ENCODE measurements around the gene PRR18.

The PRR18 gene

DNA sequence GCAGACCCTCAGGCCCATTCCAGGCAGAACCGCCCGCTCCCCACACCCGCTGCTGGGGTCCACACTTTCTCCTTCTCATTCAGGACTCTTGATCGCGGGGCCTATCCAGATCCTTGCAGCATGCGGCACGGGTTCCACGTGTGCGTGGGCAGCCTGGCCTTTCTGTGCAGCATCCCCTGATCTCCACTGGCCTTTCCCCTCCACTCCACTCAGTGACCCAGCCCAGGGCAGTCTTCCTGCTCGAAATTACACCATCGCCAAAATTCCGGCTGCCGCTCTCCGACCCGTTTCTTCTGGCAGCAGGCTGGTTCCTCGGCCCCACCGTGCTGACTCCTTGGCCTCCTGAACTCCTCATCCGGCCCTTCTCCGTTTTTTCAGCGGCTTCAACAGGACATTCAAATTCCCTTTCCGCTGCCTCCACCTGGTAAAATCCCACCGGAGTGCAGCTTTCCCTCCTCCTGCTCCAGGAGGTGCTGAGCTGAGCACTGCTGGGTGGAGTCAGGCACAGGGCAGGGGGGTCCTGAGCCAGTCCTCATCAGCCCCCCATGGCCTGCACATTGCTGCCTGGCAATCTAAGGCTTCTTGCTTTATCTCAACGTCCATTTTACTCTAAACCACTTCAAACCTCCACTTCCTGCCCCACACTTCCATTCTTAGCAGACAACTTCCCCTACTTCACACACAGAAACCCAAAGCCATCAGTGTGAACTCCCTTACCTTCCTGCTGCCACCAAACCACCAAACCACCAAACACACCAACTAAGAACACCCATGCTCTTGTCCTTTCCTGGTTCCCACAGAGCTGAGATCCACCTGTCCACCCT, 25.2 kb upstream of the PRR18 start:
- DNase-seq, result no peak

DNA sequence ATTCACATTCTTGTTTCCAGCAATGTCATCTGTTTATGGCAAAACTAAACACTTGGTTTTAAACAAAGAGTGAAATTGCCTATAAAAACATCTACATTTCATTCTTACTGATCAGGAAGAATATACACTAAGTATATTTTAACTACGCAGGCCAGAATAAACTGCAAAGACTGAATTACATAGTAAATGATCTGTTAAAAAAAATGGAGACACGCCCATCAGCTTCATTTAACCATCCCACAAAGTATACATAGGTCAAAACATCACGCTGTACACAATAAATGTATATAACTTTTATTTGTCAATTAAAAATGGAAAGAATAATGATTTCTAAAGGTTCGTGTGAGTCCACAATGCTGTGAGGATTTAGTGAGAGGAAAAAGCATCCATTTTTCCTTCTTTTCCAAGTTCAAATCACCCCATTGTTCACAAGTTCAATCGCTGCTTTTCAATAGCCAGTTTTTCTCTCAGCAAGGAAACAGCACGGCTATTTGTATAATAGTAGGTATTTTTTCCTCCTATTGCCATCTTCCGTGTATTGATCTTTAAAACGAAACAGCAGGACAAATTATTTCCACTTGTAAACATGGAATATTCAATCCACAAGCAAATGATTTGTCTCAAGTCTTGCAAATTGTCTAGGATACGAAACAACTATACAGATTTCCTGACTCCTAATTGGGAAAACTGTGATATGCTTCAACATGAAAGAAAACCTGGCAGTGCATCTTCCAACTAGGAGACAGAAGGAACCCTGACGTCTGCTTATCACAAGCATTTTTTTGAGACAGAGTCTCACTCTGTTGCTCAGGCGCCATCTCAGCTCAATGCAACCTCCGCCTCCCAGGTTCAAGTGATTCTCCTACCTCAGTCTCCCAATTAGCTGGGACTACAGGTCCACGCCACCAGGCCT, 23.6 kb upstream of the PRR18 start:
- no peak for DNase-seq

DNA sequence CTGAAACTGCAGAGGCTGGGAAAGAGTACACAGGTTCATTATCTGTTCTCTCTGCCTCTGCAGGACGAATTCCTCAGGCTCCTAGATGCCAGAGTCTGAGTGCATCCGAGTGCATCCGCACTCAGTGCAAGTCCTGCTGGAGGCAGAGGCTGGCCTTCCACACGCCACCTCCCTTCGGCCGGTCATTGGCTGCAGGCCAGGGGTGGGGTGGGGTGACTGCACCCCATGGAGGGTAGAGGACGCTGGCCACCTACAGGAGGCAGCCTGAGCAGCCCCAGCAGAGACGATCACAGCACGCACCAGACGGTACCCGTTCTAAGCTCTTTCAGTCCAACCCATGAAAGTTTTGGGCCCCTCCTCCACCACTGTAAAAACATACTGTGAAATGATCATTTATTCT, 22.4 kb upstream of the PRR18 start:
- no peak for DNase-seq

DNA sequence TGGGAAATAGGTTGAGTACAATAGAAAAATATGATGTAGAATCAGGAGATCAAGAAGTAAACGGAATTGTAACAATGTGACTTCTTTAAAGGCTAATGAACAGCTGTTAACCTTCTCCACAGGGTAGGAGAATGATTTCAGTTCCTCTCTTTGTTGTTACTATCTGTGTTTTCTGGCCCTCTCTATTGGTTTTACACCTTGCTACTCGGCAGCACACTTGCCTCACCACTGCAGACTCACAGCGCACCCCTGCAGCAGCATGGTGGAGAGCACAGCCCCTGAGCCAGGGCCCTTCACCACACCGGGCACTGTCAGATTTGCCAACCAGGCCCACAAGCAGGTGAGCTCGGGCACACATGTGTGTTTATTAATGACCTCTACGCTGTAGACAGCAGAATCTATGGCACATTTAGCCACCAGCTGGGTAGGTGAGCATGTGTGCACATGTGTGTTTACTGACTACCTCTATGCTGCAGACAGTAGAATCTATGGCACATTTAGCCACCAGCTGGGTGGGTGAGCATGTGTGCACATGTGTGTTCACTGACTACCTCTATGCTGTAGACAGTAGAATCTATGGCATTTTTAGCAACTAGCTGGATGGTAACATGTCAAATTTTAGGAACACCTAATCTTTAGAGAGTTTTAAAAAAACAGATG, 17.3 kb upstream of the PRR18 start:
- DNase-seq, result no peak

DNA sequence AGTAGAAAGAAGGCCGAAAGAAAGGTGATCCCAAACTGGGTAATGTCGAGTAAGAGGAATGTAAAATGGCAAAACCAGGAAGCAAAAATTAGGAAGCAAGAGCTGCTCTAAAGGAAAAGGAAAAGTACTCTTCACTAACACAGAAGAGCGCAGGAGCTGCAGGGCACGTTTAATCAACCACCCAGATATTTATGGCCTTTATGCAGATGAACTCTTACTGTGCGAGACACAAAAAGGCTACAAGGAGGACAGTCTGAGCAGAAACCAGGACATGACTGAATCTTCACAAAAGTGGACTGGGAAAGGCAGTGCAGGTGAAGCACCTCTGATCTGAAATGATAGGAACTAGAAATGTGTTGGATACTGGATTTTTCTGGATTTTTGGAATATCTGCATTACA, 15.2 kb upstream of the PRR18 start:
- no peak for DNase-seq

DNA sequence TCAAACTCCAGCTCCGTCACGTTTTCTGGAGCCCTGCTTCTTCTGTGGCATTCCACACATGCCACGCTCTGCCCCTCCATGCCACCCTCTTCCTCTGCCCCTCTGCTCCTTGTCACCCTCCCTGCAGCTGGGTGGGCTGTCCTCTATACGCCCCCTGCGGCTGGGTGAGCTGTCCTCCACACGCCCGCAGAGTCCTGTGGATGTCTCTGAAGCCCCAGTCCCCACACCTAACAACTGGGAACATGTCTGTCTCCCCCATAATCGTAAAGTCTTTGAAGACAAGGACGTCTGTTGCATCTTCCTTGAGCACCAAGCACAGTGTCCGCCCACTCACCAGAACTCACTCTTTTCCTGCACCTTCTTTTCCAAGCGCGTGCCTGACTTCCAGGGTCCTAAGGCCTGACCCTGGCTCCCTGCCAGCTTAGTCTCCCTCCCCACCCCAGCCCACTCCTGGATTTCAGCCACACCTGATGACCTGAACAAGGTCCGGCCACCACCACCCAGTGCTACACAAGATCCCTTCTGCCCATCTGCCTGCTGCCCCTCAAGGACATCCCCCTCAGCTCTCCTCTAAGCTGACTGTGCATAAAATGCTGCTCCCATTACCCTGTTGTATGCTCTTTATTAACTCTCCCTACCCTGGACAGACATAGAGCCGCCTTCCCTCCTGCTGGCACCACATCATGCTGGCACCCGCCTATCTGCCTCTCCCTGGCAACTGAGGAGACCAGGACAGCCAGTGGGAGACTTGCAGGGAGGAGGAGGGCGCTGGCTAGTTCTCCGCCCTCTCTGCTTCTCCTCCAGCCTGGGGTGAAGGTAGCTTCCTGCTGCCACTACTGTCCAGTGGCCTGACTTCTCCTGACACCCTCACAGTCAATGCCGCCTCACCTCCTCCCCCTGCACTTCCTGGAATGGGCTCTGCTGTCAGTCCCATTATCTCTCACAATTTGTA, 10.7 kb upstream of the PRR18 start:
- DNase-seq, result no peak

DNA sequence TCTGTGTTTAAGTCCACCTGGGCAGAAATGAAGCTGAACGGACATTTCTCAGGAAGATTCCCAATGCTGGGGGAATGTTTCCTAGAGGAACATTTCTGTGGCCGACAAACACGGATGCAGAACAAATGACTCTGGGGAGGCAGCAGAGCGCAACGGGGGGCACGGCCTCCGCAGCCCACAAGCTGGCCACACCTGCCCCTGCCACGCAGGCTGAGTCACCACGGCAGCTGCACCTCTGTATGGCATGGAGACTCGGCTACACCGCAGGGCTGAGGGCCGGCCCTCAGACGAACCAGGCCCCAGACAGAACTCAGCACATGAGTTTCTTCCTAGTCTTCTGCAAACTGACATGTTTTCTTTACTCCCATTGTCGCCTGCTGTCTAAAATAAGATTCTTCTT, 10.0 kb upstream of the PRR18 start:
- no peak for DNase-seq

DNA sequence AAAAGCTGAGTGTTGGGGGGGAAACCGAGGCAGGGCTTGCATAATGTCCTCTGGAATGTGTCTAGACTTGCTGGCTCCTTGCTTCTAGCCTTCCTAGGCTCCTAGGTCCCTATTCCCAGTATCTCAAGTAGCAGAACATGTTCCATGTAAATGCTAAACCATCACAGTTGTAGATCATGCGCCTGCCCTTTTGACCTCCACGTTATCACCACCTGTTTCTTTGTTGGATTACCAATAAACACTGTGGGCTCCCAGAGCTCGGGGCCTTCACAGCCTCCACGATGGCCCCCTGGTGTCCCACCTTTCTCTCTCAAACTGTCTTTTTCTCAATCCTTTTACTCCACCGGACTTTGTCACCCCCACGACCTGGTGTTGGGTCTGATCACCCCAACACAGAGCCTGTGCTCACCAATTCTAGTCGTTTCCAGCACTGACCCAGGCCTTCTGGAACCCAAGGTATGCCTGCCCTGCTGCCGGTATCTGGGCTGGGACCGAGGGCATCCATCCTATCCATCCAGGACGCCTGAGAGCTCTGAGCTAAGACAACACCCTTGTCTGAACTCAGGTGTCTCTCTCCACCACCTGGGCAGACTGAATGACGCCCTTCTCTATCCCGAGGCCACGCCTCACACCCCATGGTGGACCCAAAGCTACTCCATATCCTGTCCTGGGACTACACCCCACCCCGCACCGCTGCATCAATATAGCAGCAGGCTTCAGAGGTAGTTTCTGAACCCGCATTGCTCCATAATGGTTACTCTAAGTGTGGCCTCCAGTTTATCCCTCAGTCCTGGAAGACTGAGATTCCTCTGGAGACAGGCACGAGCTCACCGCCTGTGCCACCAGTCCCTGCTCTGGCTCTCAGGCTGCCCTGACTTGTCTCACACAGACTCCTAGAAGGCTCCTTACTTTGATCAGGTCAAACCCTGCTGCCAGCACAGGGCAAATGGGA, 9.3 kb upstream of the PRR18 start:
- DNase-seq, result no peak

DNA sequence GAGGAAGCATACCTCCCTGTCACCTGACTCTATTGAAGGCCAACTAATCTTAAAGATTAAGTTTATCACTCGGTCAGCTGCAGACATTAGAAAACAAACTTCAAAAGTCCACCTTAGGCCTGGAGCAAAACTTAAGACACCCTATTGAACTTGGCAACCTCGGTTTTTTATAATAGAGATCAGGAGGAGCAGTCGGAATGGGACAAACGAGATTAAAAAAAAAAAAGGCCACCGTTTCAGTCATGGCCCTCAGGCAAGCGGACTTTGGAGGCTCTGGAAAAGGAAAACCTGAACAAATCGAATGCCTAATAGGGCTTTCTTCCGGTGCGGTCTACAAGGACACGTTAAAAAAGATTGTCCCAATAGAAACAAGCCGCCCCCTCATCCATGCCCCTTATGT, 7.2 kb upstream of the PRR18 start:
- no peak for DNase-seq

DNA sequence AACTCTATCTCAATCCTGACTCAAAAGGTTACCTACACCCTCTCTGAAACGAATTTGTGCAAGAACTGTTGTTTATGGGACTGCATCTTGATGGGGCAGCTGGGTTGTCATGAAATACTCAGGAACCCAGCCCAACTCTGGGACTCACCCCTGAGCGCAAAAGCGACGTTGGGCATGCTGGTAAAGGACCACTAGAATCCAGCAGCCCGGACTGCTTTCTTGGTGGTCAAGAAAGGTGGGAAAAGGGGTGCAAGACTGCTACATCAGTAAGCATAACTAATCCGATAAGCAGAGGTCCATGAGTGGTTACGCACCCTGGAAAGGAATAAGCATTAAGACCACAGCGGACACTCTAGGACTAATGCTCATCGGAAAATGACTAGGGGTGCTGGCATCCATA, 6.3 kb upstream of the PRR18 start:
- DNase-seq, result no peak

DNA sequence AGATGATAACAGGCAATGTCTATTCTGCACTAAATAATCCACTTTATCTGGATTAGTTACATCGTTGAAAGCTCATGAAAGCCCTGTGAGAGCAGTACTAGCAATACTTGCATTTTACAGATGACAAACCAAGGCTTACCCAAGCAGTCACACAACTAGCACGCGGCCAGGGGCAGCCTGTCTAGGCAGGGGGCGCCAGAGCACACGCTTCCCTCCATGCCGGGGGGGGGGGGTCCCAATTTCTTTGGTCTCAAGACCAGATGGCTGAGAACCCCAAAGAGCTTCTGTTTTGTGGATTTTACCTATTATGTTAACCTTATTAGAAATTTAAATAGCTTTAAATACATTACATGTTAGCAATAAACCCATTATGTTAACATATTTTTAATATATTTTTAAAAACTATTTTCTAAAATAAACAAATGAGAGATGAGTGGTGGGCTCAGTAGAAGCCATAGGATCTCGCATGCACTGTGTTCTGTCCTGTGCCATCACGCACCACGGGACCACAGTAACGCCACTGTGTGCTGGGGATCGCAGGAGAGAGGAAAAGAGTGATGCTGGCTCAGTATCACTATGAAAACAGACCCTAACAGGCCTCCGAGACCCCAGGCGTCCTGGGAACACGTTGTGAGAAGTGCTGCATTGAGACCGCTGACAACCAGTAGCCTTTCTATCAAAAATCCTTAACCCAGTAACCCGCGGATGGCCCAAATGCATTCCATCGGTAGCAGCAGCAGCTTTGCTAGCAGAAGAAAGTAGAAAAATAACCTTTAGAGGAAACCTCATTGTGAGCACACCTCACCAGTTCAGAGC, 5.3 kb upstream of the PRR18 start:
- DNase-seq, result peak in 2 of 4 experiments; percentile 19 to 65

DNA sequence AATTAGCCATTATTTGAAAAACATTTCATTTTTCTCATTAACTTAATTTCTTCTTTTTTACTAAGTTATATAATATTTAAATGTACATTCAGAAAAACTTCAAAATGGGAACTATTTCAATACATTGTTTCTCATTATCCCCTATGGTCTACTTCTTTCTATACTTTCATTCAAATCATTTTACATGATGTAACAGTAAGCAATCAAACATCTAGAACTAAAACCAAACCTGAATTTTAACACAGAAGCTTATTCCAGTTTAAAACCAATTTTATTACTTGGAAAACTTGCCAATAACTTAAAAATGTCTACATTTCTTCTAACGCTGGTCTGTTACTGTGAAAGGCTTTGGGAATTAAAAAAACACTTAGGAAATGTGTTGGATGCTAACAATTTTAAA, 4.6 kb upstream of the PRR18 start:
- DNase-seq, result no peak

DNA sequence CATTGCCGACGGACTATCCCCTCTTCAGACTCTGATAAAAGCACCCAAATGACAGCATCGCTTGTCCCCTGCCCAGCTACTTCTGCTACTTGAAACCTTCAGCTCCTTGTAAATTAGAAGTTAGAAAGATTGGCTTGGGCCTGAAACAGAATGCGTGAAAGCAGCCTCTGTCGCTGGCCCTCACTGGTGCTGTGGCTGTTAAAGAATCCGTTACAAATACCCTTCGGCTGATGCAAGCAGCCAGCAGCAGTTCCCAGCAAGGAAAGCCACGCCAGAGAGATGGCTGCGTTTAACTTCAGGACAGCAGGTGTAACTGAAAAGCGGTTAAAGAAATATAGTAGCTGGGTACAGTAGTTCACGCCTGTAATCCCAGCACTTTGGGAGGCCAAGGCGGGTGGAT, 2.4 kb upstream of the PRR18 start:
- no peak for DNase-seq

DNA sequence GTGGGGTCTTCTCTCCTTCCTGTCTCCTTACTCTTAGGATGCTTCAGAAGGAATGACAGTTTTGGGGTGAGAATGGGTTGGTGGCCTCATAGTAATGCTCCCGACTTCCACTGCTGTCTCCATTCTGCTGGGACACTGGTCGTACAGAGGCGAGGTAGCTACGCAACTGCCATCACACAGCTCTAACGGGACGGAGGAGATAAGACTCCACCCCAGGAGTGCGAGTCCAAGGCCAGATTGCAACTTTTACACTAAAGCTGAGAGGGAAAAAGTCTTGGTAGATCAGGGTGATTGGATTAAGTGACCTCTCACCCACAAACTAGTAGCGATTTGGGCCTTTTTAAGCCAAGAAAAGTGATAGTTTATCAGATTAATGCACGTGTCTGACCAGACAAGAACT, 1.8 kb upstream of the PRR18 start:
- no peak for DNase-seq

DNA sequence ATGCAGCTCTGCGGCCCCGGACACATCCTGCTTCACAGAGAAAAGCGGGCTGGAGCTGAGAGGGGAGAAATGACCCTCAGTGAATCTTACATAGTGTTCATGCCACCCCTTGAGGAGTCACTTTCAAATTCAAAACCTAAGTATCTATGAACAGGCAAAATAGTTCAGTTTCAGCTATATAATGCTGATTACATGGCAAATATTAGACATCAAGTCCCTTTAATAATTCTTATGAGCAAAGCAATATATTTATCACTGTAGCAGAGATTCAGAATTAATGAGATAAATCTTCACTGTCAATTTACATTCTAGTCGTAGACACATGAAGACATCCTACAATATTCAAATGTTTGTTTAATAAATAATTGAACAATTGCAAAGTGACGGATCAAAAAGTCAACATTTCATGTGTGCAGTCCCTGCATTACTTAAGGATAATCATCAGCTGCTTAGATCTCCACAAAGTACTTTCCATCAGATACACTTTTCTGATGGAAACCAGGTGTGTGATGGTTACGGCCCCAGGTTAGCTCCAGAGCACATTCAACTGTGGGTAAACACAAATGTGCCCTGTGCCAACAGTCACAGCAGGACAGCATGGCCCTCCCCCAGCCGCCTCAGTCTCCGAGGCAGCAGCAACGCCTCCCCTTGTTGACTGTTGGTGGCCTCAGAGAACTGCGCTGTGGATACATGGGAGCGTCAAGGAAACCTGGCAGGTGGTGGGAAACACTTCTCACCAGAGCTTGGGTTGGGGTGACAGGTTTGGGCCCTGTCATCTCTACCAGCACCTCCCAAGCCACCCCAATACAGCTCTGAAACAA, 787 bp upstream of the PRR18 start:
- no peak for DNase-seq

DNA sequence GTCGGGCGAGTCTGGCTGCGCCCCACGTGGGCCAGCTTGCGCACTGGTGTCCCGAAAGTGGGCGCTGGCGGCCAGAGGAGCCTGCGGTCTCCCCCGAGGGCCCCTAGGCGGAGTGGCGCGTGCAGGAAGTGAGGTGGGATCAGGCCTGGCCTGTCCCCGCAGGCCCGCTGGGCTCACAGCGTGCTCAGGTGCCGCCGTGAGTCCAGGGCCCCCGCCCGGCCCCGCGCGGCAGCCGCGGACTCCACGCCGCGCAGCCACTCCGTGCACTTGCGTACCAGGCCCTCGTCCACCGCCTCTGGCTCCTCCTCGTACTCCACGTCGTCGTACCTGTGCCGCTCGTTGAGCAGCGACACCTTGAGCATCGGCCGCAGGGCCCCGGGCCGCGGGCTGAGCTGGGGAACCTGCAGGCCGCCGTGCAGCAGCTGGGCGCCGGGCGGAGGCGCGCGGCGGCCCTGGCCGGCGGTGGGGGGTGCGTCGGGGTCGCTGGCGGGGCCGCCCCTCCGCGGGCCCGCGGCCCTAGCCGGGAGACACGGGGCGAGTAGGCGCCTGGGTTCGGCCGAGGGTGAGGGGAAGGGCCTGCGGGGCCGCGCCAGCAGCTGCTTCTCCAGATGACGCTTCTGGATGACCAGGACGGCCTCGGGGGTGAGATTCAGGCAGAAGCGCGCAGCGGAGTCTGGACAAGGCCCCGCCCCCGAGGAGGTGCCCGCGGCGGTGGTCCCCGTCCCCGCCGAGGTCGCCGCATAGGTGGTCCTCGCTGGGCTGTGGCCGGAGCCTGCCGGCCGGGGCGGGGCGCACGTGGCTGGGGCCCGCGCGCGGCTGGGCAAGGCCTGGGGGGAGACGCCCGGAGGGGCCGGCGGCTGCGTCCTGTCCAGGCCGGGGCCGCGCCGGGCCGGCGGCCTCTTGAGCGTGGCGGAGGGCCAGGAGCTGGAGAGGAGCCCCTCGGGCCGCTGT, 835 bp downstream of the PRR18 start:
- DNase-seq, result no peak

DNA sequence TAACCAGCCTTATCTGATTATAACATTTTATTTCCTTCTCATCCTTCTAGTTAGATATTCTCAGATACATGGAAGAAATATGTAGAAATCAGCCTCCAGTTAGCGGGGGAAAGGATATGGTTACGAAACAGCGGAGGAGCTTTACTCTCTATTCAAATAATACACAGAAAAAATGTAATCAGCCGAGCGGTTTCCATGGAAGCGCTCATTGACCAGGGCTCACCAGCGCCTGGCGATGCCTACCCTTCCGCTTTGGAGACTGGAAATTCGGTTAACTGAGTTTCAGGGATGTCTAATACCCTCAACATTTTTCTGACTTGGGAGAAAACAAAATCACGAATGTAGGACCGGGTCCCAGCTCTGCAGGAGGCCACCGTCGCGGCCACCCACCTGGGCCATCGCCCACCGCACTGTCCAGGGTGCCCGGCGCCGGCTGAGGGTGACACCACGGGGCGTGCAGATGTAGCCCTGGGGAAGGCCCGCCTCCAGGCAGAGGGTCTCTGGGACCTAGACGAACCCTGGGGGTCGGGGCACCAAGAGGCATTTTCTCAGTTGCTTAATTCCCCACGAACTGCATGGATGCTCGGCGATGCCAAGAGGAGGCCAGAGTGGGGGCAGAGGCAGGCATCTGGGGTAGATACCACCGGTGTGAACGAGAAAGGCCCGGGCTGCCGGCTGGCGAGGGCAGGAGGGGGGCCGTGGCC, 1.7 kb downstream of the PRR18 start:
- DNase-seq, result no peak
